GM12878 (cell line): ENCODE data around the gene HAND2. TPM values are rescaled to one million over a fixed set of nuclear protein-coding genes. Genes with fewer than 3 reads are reported as not detected.

Experiments used
- ATAC-seq: fragments of 200-7000 bp; cut with Tn5 transposase; 3 replicates; pipeline ENCODE4 v1.9.1; 2020; ENCODE audit warnings: mild to moderate bottlenecking, moderate library complexity
- BruUV-seq: library from RNA; stranded (reverse); fragments of 400-500 nt; replicated peaks from 2 replicates; lab custom pipeline; 2021; lab: Mats Ljungman, UMichigan
- CTCF ChIA-PET: fragments of 300-600 bp; sonication (Branson Sonifier 250); formaldehyde crosslinking; extraction: SDS; loops from one replicate; lab custom pipeline; 2021; ENCODE audit warnings: inconsistent platforms; lab: Yijun Ruan, JAX
- POLR2A ChIA-PET: fragments of 350-600 bp; formaldehyde crosslinking; extraction: SDS; loops from one replicate; lab custom pipeline; 2021; ENCODE audit warnings: inconsistent platforms; lab: Charles Lee
- RAD21 ChIA-PET: fragments of 300-600 bp; sonication (Branson Sonifier 250); formaldehyde crosslinking; loops from one replicate; lab custom pipeline; 2023; ENCODE audit warnings: antibody characterized with exemption; ENCODE audit not compliant: unreplicated experiment; lab: Charles Lee
- SMC1A ChIA-PET: fragments of 300-600 bp; sonication (Branson Sonifier 250); formaldehyde crosslinking; loops from one replicate; lab custom pipeline; 2023; ENCODE audit not compliant: unreplicated experiment, uncharacterized antibody; lab: Charles Lee
- DNase-seq: peaks from one replicate; pipeline ENCODE4 v3.0.0-alpha.2; 2011; ENCODE audit warnings: low read depth, low spot score
- FAIRE-seq: peaks from 3 replicates; lab custom pipeline; 2011; peaks lifted over from hg19 to GRCh38; lab: Jason Lieb, UNC
- H2AFZ ChIP-seq: 2 replicates; pipeline ENCODE4 v1.6.0; 2011; ENCODE audit warnings: low read depth, low read length, control low read depth; ENCODE audit not compliant: control insufficient read depth
- H3K27ac ChIP-seq: 2 replicates; pipeline ENCODE4 v1.5.1; 2011; ENCODE audit warnings: control low read depth; ENCODE audit not compliant: control insufficient read depth, insufficient read depth
- H3K27me3 ChIP-seq, 2 experiments: replicated peaks in 1 of 2; 2 replicates each; pipeline versions ENCODE4 v1.6.0 to v1.6.1; 2011; ENCODE audit warnings: low read length in 1 of 2; ENCODE audit not compliant: control insufficient read depth in 2 of 2, insufficient read depth in 2 of 2
- H3K36me3 ChIP-seq, 2 experiments: 2 replicates each; pipeline ENCODE4 v1.5.1; 2011; ENCODE audit warnings: low read length in 1 of 2; ENCODE audit not compliant: control insufficient read depth in 2 of 2, insufficient read depth in 2 of 2
- H3K4me1 ChIP-seq: 2 replicates; pipeline ENCODE4 v1.6.1; 2011; ENCODE audit warnings: mild to moderate bottlenecking, low read length, moderate library complexity, mixed read lengths; ENCODE audit not compliant: control insufficient read depth, insufficient read depth
- H3K4me2 ChIP-seq: 2 replicates; pipeline ENCODE4 v1.6.0; 2011; ENCODE audit warnings: control low read depth; ENCODE audit not compliant: control insufficient read depth, insufficient read depth
- H3K4me3 ChIP-seq: fragments of 200-600 bp; sonication (generic); 2 replicates; pipeline ENCODE4 v1.5.1; 2016
- H3K79me2 ChIP-seq: 2 replicates; pipeline ENCODE4 v1.6.0; 2011; ENCODE audit warnings: low read length; ENCODE audit not compliant: control insufficient read depth, insufficient read depth
- H3K9ac ChIP-seq: 2 replicates; pipeline ENCODE4 v1.8.0; 2011; ENCODE audit warnings: low read length, control low read depth, mixed read lengths; ENCODE audit not compliant: control insufficient read depth, insufficient read depth
- H3K9me3 ChIP-seq: replicated peaks from 3 replicates; pipeline ENCODE4 v1.5.1; 2011; ENCODE audit warnings: mild to moderate bottlenecking, low read length; ENCODE audit not compliant: control insufficient read depth, insufficient read depth
- H4K20me1 ChIP-seq: 2 replicates; pipeline ENCODE4 v1.6.0; 2011; ENCODE audit not compliant: control insufficient read depth, insufficient read depth
- CEBPB ChIP-seq, 2 experiments: fragments of 150-350 bp in 1 of 2; IDR thresholded peaks; 2 replicates each; pipeline ENCODE4 v1.6.1; 2012 to 2014; ENCODE audit warnings: low read depth in 2 of 2, low read length in 2 of 2, borderline replicate concordance in 1 of 2, inconsistent platforms in 1 of 2
- CHD1 ChIP-seq: IDR thresholded peaks from 2 replicates; pipeline ENCODE4 v1.6.1; 2012; ENCODE audit warnings: low read depth, low read length, improper control_type of control experiment
- CHD4 ChIP-seq: fragments of 200-600 bp; sonication (generic); IDR thresholded peaks from 2 replicates; pipeline ENCODE4 v1.6.1; 2016; ENCODE audit warnings: mild to moderate bottlenecking
- CREB1 ChIP-seq: IDR thresholded peaks from 2 replicates; pipeline ENCODE4 v1.6.1; 2012; ENCODE audit warnings: low read depth, mild to moderate bottlenecking, inconsistent platforms
- HCFC1 ChIP-seq: fragments of 150-350 bp; IDR thresholded peaks from 2 replicates; pipeline ENCODE4 v1.6.1; 2014; ENCODE audit warnings: low read length
- HDAC6 ChIP-seq: fragments of 200-600 bp; sonication (generic); IDR thresholded peaks from one replicate; pipeline ENCODE4 v1.8.0; 2017; ENCODE audit warnings: antibody characterized with exemption; ENCODE audit not compliant: unreplicated experiment
- HSF1 ChIP-seq: fragments of 150-350 bp; IDR thresholded peaks from 2 replicates; pipeline ENCODE4 v1.6.1; 2014; ENCODE audit warnings: mild to moderate bottlenecking, low read depth, low read length
- IRF4 ChIP-seq: IDR thresholded peaks from 2 replicates; pipeline ENCODE4 v1.6.1; 2011; ENCODE audit warnings: low read depth, low read length
- JUNB ChIP-seq: IDR thresholded peaks from 2 replicates; pipeline ENCODE4 v1.6.1; 2016; ENCODE audit warnings: antibody characterized with exemption, mild to moderate bottlenecking
- KDM1A ChIP-seq: fragments of 200-600 bp; sonication (generic); IDR thresholded peaks from 2 replicates; pipeline ENCODE4 v1.6.1; 2016; ENCODE audit warnings: borderline replicate concordance
- NFYB ChIP-seq: IDR thresholded peaks from 2 replicates; pipeline ENCODE4 v1.6.1; 2011; ENCODE audit warnings: low read depth, mild to moderate bottlenecking, low read length, improper control_type of control experiment, moderate library complexity; ENCODE audit not compliant: insufficient read depth
- POLR2A ChIP-seq: IDR thresholded peaks from 2 replicates; pipeline ENCODE4 v1.6.1; 2011; ENCODE audit warnings: low read depth, mild to moderate bottlenecking, low read length
- POLR2AphosphoS5 ChIP-seq: IDR thresholded peaks from 2 replicates; pipeline ENCODE4 v1.6.1; 2011; ENCODE audit warnings: mild to moderate bottlenecking, low read length, inconsistent platforms
- RCOR1 ChIP-seq: conservative IDR thresholded peaks from 2 replicates; pipeline ENCODE4 v1.6.1; 2012; ENCODE audit warnings: low read depth, low read length, improper control_type of control experiment
- YBX1 ChIP-seq: fragments of 450-650 bp; IDR thresholded peaks from 2 replicates; pipeline ENCODE4 v1.6.1; 2016; ENCODE audit warnings: antibody characterized with exemption
- ZNF217 ChIP-seq: fragments of 450-650 bp; IDR thresholded peaks from 2 replicates; pipeline ENCODE4 v1.6.1; 2017; ENCODE audit warnings: antibody characterized with exemption, mild to moderate bottlenecking
- ZSCAN29 ChIP-seq: fragments of 450-650 bp; IDR thresholded peaks from 2 replicates; pipeline ENCODE4 v1.6.1; 2017; ENCODE audit warnings: mild to moderate bottlenecking, moderate library complexity
- WGBS: methylation state at CpG from one replicate; pipeline ENCODE4 v1.1.6; 2016; ENCODE audit warnings: low lambda C conversion rate; ENCODE audit not compliant: insufficient replicate concordance, insufficient coverage; ENCODE audit errors: missing lambda C conversion rate; 5-methylcytosine and 5-hydroxymethylcytosine counted together
- in situ Hi-C: fragments of 300-500 bp; cut with MboI; formaldehyde crosslinking; loops from 9 replicates; pipeline ENCODE4 v1.14.3; 2018; ENCODE audit warnings: mixed read lengths
- intact Hi-C: fragments of 100-400 bp; cut with micrococcal nuclease; formaldehyde crosslinking; loops from one replicate; pipeline ENCODE4 v1.14.2; 2022; ENCODE audit not compliant: unreplicated experiment
- polyA plus RNA-seq, 11 experiments: library from polyadenylated mRNA; depleted of rRNA in 4 of 11; unstranded in 6 of 11; stranded (reverse) in 5 of 11; fragments of >200 nt; fragmentation: Nextera tagmentation in 4 of 11; fragmentation: Illumina TruSeq in 1 of 11; extraction: Ambion mirVana in 4 of 11; extraction: Trizol in 1 of 11; gene quantifications; 1 replicate in 1 of 11; 2 replicates in 10 of 11; pipeline versions ENCODE4 v1.2.1 to v1.2.3, GENCODE V29; 2011 to 2016; ENCODE audit warnings: inconsistent platforms in 2 of 11, missing spikeins in 2 of 11, low read depth in 1 of 11
- total RNA-seq, 4 experiments: library from RNA; depleted of rRNA in 3 of 4; stranded (reverse); fragments of >200 nt in 3 of 4; fragmentation: Illumina TruSeq in 1 of 4; extraction: Trizol in 1 of 4; gene quantifications; 2 replicates each; pipeline versions ENCODE4 v1.2.1 to v1.2.3, GENCODE V29; 2013 to 2021
- TF ChIP-seq, protein P1 (sequence below): fragments of 450-650 bp; IDR thresholded peaks from 2 replicates; pipeline ENCODE4 v1.6.1; 2016; ENCODE audit warnings: mild to moderate bottlenecking
- TF ChIP-seq, protein P2 (sequence below): IDR thresholded peaks from 2 replicates; pipeline ENCODE4 v1.6.1; 2011; ENCODE audit warnings: mild to moderate bottlenecking, low read depth, low read length, moderate library complexity; ENCODE audit not compliant: insufficient replicate concordance
- TF ChIP-seq, protein P3 (sequence below): IDR thresholded peaks from 2 replicates; pipeline ENCODE4 v1.6.1; 2012; ENCODE audit warnings: low read depth, low read length, improper control_type of control experiment

Gene HAND2
- total and polyA plus RNA-seq, 10 of the 15 experiments (the other 5 are each of a cell fraction or from before 2014, with no cell fraction given): 0.09 TPM; not detected in 9

- ChIA-PET CTCF (no interaction called here), SMC1A (no interaction called here), RAD21 (no interaction called here), POLR2A (no interaction called here)
- no TSS peak for BruUV-seq
- Histone ChIP-seq H3K4me1 (peaks cover 18% of the 10 kb centered on the region), H3K4me3 (no peak overlapping the region), H3K9me3 (peaks cover 3% of the 10 kb centered on the region; the same call in 1 of the 3 replicates), H4K20me1 (no peaks in the 10 kb centered on the region), H3K4me2 (no peak overlapping the region), H3K79me2 (no peaks in the 10 kb centered on the region), H3K36me3 (no peaks in the 10 kb centered on the region), H2AFZ (no peak overlapping the region), H3K27ac (no peak overlapping the region), H3K27me3 (no peaks in the 10 kb centered on the region; a peak in 1 of 4 replicates), H3K9ac (no peak overlapping the region)
- WGBS: 68% methylated on average over 20 of the region's 21 CpGs
- no peak for ATAC-seq
- no peak for DNase-seq
- intact Hi-C loops: no loop called here
- no peak for TF ChIP-seq HCFC1
- no peak for TF ChIP-seq HDAC6
- no peak for TF ChIP-seq ZNF217
- TF ChIP-seq CREB1: no peak
- no peak for TF ChIP-seq NFYB
- no peak for TF ChIP-seq KDM1A
- TF ChIP-seq, protein P1, sequence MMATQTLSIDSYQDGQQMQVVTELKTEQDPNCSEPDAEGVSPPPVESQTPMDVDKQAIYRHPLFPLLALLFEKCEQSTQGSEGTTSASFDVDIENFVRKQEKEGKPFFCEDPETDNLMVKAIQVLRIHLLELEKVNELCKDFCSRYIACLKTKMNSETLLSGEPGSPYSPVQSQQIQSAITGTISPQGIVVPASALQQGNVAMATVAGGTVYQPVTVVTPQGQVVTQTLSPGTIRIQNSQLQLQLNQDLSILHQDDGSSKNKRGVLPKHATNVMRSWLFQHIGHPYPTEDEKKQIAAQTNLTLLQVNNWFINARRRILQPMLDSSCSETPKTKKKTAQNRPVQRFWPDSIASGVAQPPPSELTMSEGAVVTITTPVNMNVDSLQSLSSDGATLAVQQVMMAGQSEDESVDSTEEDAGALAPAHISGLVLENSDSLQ: no peak
- TF ChIP-seq YBX1: no peak
- TF ChIP-seq, protein P2, sequence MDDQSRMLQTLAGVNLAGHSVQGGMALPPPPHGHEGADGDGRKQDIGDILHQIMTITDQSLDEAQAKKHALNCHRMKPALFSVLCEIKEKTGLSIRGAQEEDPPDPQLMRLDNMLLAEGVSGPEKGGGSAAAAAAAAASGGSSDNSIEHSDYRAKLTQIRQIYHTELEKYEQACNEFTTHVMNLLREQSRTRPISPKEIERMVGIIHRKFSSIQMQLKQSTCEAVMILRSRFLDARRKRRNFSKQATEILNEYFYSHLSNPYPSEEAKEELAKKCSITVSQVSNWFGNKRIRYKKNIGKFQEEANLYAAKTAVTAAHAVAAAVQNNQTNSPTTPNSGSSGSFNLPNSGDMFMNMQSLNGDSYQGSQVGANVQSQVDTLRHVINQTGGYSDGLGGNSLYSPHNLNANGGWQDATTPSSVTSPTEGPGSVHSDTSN: no peak
- no peak for TF ChIP-seq JUNB
- no peak for TF ChIP-seq CHD4
- TF ChIP-seq POLR2AphosphoS5: no peak
- TF ChIP-seq HSF1: no peak
- TF ChIP-seq RCOR1: no peak
- TF ChIP-seq IRF4: no peak
- TF ChIP-seq POLR2A: no peak
- TF ChIP-seq ZSCAN29: no peak
- TF ChIP-seq CHD1: no peak
- TF ChIP-seq CEBPB (IDR thresholded peaks at IDR 0.05; ENCODE audit: borderline replicate concordance in 1 of 2, low read depth in 2 of 2, low read length in 2 of 2): no peak
- TF ChIP-seq, protein P3, sequence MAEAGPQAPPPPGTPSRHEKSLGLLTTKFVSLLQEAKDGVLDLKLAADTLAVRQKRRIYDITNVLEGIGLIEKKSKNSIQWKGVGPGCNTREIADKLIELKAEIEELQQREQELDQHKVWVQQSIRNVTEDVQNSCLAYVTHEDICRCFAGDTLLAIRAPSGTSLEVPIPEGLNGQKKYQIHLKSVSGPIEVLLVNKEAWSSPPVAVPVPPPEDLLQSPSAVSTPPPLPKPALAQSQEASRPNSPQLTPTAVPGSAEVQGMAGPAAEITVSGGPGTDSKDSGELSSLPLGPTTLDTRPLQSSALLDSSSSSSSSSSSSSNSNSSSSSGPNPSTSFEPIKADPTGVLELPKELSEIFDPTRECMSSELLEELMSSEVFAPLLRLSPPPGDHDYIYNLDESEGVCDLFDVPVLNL: no peak
- no peak for FAIRE-seq
- in situ Hi-C loops: loop anchor here (5.0 to 25.0 kb wide), 2 partner anchors 484 to 811 kb away; no protein-coding TSS in a partner anchor
Measured at GRCh38 chr4:173501592-173502150, 28.4 kb downstream of the HAND2 start.
